Thoracic aorta (tissue), 2 donors: Measurements from ENCODE around the gene TSGA10IP. TPM values are rescaled to one million over a fixed set of nuclear protein-coding genes. Genes with fewer than 3 reads are reported as not detected.

Experiments
- ATAC-seq: fragments of 150-250 bp; one replicate; pipeline ENCODE4 v1.8.0; 2017; ENCODE audit warnings: low read depth; ENCODE audit not compliant: insufficient number of reproducible peaks, low FRiP score
- DNase-seq: peaks from one replicate; pipeline ENCODE4 v3.0.0-alpha.2; 2020; ENCODE audit warnings: low spot score
- H3K27ac ChIP-seq, 2 donors: fragments of 200-600 bp; sonication (generic); 1 replicate in 1 of 2; 2 replicates in 1 of 2; pipeline ENCODE4 v1.5.1; 2016; ENCODE audit warnings: mild to moderate bottlenecking in 2 of 2, moderate library complexity in 2 of 2
- H3K27me3 ChIP-seq: fragments of 200-600 bp; sonication (generic); replicated peaks from 2 replicates; pipeline ENCODE4 v1.6.0; 2016; ENCODE audit warnings: mild to moderate bottlenecking; ENCODE audit not compliant: insufficient read depth
- H3K36me3 ChIP-seq: fragments of 200-600 bp; sonication (generic); one replicate; pipeline ENCODE4 v1.5.1; 2016
- H3K4me1 ChIP-seq, 2 donors: fragments of 200-600 bp; sonication (generic); 1 replicate in 1 of 2; 2 replicates in 1 of 2; pipeline versions ENCODE4 v1.5.1 to v1.6.0; 2016; ENCODE audit warnings: low read depth in 2 of 2, mild to moderate bottlenecking in 1 of 2; ENCODE audit not compliant: control insufficient read depth in 1 of 2
- H3K4me3 ChIP-seq: fragments of 200-600 bp; sonication (generic); 2 replicates; pipeline ENCODE4 v1.5.1; 2016; ENCODE audit warnings: mild to moderate bottlenecking
- H3K9me3 ChIP-seq: fragments of 200-600 bp; sonication (generic); 2 replicates; pipeline ENCODE4 v1.5.1; 2016
- CTCF ChIP-seq: fragments of 200-600 bp; sonication (generic); IDR thresholded peaks from one replicate; pipeline ENCODE4 v1.5.1; 2019; ENCODE audit warnings: antibody characterized with exemption
- total RNA-seq, 2 donors: library from RNA; depleted of rRNA; stranded (reverse); fragments of >200 nt; gene quantifications; one replicate each; pipeline versions ENCODE4 v1.1.0 to v1.2.3, GENCODE V29; 2016

TSGA10IP gene
- total RNA-seq, 2 donors from 2014 or later: not detected

GRCh38 chr11:65961267-65962140 lies 16.2 kb downstream of the TSGA10IP start, which contains the start of gene SART1:
Gene SART1, plus strand, starts transcription at chr11:65961734. Its CDS starts 47 bp downstream, at chr11:65961781.
- H3K27ac ChIP-seq: peak within 1 kb of the TSS; percentile 90 to 97
- ATAC-seq: peak; percentile 56
- peak within 1 kb of the TSS; percentile 100 for H3K4me3 ChIP-seq
- peaks cover 22% of the 10 kb centered on the region in 2 donors for H3K4me1 ChIP-seq
- no peak for TF ChIP-seq CTCF
- no peaks in the 10 kb centered on the region for H3K27me3 ChIP-seq
- DNase-seq: peak; percentile 94
- H3K36me3 ChIP-seq: peaks cover 28% of the 10 kb centered on the region
- no peaks in the 10 kb centered on the region for H3K9me3 ChIP-seq

- Histone ChIP-seq H3K36me3 (peaks cover 34% of the 10 kb centered on the region), H3K4me3 (peak overlapping the region; percentile 100), H3K27ac (no peak overlapping the region), H3K4me1 (peaks cover 22% of the 10 kb centered on the region in 2 donors), H3K27me3 (no peaks in the 10 kb centered on the region), H3K9me3 (no peaks in the 10 kb centered on the region)
- TF ChIP-seq CTCF: no peak
- no peak for DNase-seq
- no peak for ATAC-seq
These were observed 16.9 kb downstream of the TSGA10IP start for GRCh38 chr11:65962141-65962564.

GRCh38 chr11:65964906-65965305 lies 19.6 kb downstream of the TSGA10IP start:
- H3K4me1 ChIP-seq: peaks cover 22% of the 10 kb centered on the region in 2 donors
- DNase-seq (no peak), ATAC-seq (no peak)
- no peaks in the 10 kb centered on the region for H3K9me3 ChIP-seq
- no peaks in the 10 kb centered on the region for H3K27me3 ChIP-seq
- peaks cover 60% of the 10 kb centered on the region for H3K36me3 ChIP-seq
- H3K4me3 ChIP-seq: no peak overlapping the region
- TF ChIP-seq CTCF: no peak
- H3K27ac ChIP-seq: no peak overlapping the region

- H3K9me3 ChIP-seq: no peaks in the 10 kb centered on the region
- H3K27ac ChIP-seq: no peak overlapping the region
- H3K27me3 ChIP-seq: no peaks in the 10 kb centered on the region
- DNase-seq (no peak), ATAC-seq (no peak)
- no peak overlapping the region for H3K4me3 ChIP-seq
- H3K36me3 ChIP-seq: peaks cover 66% of the 10 kb centered on the region
- no peak for TF ChIP-seq CTCF
- H3K4me1 ChIP-seq: peaks cover 22% of the 10 kb centered on the region in 2 donors
These were observed 20.9 kb downstream of the TSGA10IP start for GRCh38 chr11:65965986-65966762.
